ENCODE results near the gene TMOD4.

Gene TMOD4

GRCh38 chr1:151165738-151166504 lies 9.9 kb downstream of the TMOD4 start, which contains the start of the genes LYSMD1 and SCNM1:
LYSMD1 (minus strand) TSS chr1:151165902; CDS start chr1:151165258, 644 bp downstream.
SCNM1 (plus strand) TSS chr1:151166144; CDS start chr1:151166153, 9 bp downstream.
- Histone ChIP-seq H3K4me3 (ENCODE audit: low read length) (peak within 1 kb of the TSS; percentile 74), H2AFZ (ENCODE audit: low read depth, low read length) (peak within 1 kb of the TSS; percentile 53), H3K9me3 (ENCODE audit: low read length) (no peaks in the 10 kb centered on the region), H3K4me1 (ENCODE audit: insufficient read depth, low read length) (peaks cover 17% of the 10 kb centered on the region), H3K36me3 (ENCODE audit: insufficient read depth, low read length) (peaks cover 29% of the 10 kb centered on the region), H3K27me3 (ENCODE audit: insufficient read depth, low read length) (no peaks in the 10 kb centered on the region)

GRCh38 chr1:151165281-151165737 lies 10.5 kb downstream of the TMOD4 start:
- peak overlapping the region; percentile 74 for H3K4me3 ChIP-seq (ENCODE audit: low read length)
- peaks cover 32% of the 10 kb centered on the region for H3K36me3 ChIP-seq (ENCODE audit: insufficient read depth, low read length)
- H3K4me1 ChIP-seq (ENCODE audit: insufficient read depth, low read length): peaks cover 17% of the 10 kb centered on the region
- no peaks in the 10 kb centered on the region for H3K9me3 ChIP-seq (ENCODE audit: low read length)
- no peaks in the 10 kb centered on the region for H3K27me3 ChIP-seq (ENCODE audit: insufficient read depth, low read length)
- peak overlapping the region; percentile 53 for H2AFZ ChIP-seq (ENCODE audit: low read depth, low read length)

- no peaks in the 10 kb centered on the region for H3K9me3 ChIP-seq (ENCODE audit: low read length)
- H2AFZ ChIP-seq (ENCODE audit: low read depth, low read length): peak overlapping the region; percentile 53
- H3K36me3 ChIP-seq (ENCODE audit: insufficient read depth, low read length): peaks cover 33% of the 10 kb centered on the region
- no peaks in the 10 kb centered on the region for H3K27me3 ChIP-seq (ENCODE audit: insufficient read depth, low read length)
- peaks cover 17% of the 10 kb centered on the region for H3K4me1 ChIP-seq (ENCODE audit: insufficient read depth, low read length)
- peak overlapping the region; percentile 74 for H3K4me3 ChIP-seq (ENCODE audit: low read length)
Observed at GRCh38 chr1:151164732-151165280, 11.0 kb downstream of the TMOD4 start.

DNA sequence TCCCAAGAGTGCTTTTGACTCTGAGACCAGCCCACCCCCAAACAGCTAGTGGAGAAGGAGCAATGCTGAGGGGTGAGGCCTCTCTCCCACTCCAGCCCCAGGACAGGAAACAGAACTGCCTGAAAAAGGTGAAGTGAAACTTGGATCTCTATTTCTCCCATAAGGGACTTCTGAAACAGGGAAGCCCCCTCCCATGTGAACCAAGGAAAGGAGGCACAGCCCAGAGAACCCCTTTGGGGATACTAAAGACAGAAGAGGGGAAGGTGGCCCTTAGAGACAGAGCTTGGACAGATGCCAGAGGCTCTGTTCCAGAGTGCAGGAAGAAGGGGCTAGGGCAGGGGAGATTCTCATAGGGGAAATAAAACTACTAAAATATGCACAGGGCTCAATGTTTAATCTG lies 16.4 kb downstream of the TMOD4 start:
- Histone ChIP-seq H3K27me3 (ENCODE audit: insufficient read depth, low read length) (no peaks in the 10 kb centered on the region), H3K9me3 (ENCODE audit: low read length) (no peaks in the 10 kb centered on the region), H3K4me3 (ENCODE audit: low read length) (no peak overlapping the region), H3K36me3 (ENCODE audit: insufficient read depth, low read length) (peaks cover 37% of the 10 kb centered on the region), H3K4me1 (ENCODE audit: insufficient read depth, low read length) (peaks cover 3% of the 10 kb centered on the region), H2AFZ (ENCODE audit: low read depth, low read length) (no peak overlapping the region)

DNA sequence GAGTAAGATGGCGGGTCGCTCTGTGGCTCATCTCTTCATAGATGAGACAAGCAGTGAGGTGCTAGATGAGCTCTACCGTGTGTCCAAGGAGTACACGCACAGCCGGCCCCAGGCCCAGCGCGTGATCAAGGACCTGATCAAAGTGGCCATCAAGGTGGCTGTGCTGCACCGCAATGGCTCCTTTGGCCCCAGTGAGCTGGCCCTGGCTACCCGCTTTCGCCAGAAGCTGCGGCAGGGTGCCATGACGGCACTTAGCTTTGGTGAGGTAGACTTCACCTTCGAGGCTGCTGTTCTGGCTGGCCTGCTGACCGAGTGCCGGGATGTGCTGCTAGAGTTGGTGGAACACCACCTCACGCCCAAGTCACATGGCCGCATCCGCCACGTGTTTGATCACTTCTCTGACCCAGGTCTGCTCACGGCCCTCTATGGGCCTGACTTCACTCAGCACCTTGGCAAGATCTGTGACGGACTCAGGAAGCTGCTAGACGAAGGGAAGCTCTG lies 17.0 kb downstream of the TMOD4 start:
- Histone ChIP-seq H3K36me3 (ENCODE audit: insufficient read depth, low read length) (peaks cover 37% of the 10 kb centered on the region), H3K27me3 (ENCODE audit: insufficient read depth, low read length) (no peaks in the 10 kb centered on the region), H3K4me3 (ENCODE audit: low read length) (no peak overlapping the region), H3K4me1 (ENCODE audit: insufficient read depth, low read length) (no peaks in the 10 kb centered on the region), H2AFZ (ENCODE audit: low read depth, low read length) (no peak overlapping the region), H3K9me3 (ENCODE audit: low read length) (no peaks in the 10 kb centered on the region)

DNA sequence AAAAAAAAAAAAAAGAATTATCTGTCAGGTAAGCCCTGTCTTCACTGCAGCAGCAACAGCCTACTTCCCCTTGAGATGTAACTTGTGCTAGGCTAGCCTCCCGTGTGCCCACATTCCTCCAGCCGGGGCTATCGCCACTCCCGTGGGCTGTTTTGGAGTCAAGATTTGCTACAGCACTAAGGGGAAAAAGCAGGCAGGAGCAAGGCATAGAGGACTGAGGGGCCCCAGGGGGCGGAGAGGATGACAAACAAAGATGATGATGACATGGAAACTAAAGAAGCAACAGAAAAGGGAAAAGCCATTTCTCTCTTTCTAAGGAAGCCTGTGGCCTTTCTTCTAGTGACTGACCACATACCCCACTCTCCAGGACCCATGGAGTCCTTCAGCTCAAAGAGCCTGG lies 17.5 kb downstream of the TMOD4 start:
- Histone ChIP-seq H3K36me3 (ENCODE audit: insufficient read depth, low read length) (peaks cover 37% of the 10 kb centered on the region), H2AFZ (ENCODE audit: low read depth, low read length) (no peak overlapping the region), H3K4me3 (ENCODE audit: low read length) (no peak overlapping the region), H3K27me3 (ENCODE audit: insufficient read depth, low read length) (no peaks in the 10 kb centered on the region), H3K9me3 (ENCODE audit: low read length) (no peaks in the 10 kb centered on the region), H3K4me1 (ENCODE audit: insufficient read depth, low read length) (no peaks in the 10 kb centered on the region)

- H3K36me3 ChIP-seq (ENCODE audit: insufficient read depth, low read length): peaks cover 36% of the 10 kb centered on the region
- H3K4me1 ChIP-seq (ENCODE audit: insufficient read depth, low read length): no peaks in the 10 kb centered on the region
- no peaks in the 10 kb centered on the region for H3K27me3 ChIP-seq (ENCODE audit: insufficient read depth, low read length)
- H3K4me3 ChIP-seq (ENCODE audit: low read length): no peak overlapping the region
- no peaks in the 10 kb centered on the region for H3K9me3 ChIP-seq (ENCODE audit: low read length)
- no peak overlapping the region for H2AFZ ChIP-seq (ENCODE audit: low read depth, low read length)
Observed at GRCh38 chr1:151157067-151157531, 18.7 kb downstream of the TMOD4 start.

- no peak within 1 kb of the TSS for H3K4me3 ChIP-seq (ENCODE audit: low read length)
- no peaks in the 10 kb centered on the region for H3K27me3 ChIP-seq (ENCODE audit: insufficient read depth, low read length)
- H3K9me3 ChIP-seq (ENCODE audit: low read length): no peaks in the 10 kb centered on the region
- H3K4me1 ChIP-seq (ENCODE audit: insufficient read depth, low read length): no peaks in the 10 kb centered on the region
- H3K36me3 ChIP-seq (ENCODE audit: insufficient read depth, low read length): peaks cover 30% of the 10 kb centered on the region
- H2AFZ ChIP-seq (ENCODE audit: low read depth, low read length): no peak within 1 kb of the TSS
Observed at GRCh38 chr1:151156515-151156819, 19.3 kb downstream of the TMOD4 start, which contains the start of gene TNFAIP8L2. TNFAIP8L2 (plus strand) TSS chr1:151156649; CDS start chr1:151158698, 2,049 bp downstream.

- no peaks in the 10 kb centered on the region for H3K9me3 ChIP-seq (ENCODE audit: low read length)
- peaks cover 36% of the 10 kb centered on the region for H3K4me1 ChIP-seq (ENCODE audit: insufficient read depth, low read length)
- peak overlapping the region; percentile 77 for H3K4me3 ChIP-seq (ENCODE audit: low read length)
- H2AFZ ChIP-seq (ENCODE audit: low read depth, low read length): peak overlapping the region; percentile 20
- H3K36me3 ChIP-seq (ENCODE audit: insufficient read depth, low read length): no peaks in the 10 kb centered on the region
- H3K27me3 ChIP-seq (ENCODE audit: insufficient read depth, low read length): no peaks in the 10 kb centered on the region
Observed at GRCh38 chr1:151147665-151148064, 28.1 kb downstream of the TMOD4 start.

- H3K9me3 ChIP-seq (ENCODE audit: low read length): no peaks in the 10 kb centered on the region
- H2AFZ ChIP-seq (ENCODE audit: low read depth, low read length): peak overlapping the region; percentile 20
- no peaks in the 10 kb centered on the region for H3K27me3 ChIP-seq (ENCODE audit: insufficient read depth, low read length)
- peaks cover 4% of the 10 kb centered on the region for H3K36me3 ChIP-seq (ENCODE audit: insufficient read depth, low read length)
- H3K4me3 ChIP-seq (ENCODE audit: low read length): peak overlapping the region; percentile 77
- H3K4me1 ChIP-seq (ENCODE audit: insufficient read depth, low read length): peaks cover 36% of the 10 kb centered on the region
Observed at GRCh38 chr1:151147132-151147503, 28.7 kb downstream of the TMOD4 start.

DNA sequence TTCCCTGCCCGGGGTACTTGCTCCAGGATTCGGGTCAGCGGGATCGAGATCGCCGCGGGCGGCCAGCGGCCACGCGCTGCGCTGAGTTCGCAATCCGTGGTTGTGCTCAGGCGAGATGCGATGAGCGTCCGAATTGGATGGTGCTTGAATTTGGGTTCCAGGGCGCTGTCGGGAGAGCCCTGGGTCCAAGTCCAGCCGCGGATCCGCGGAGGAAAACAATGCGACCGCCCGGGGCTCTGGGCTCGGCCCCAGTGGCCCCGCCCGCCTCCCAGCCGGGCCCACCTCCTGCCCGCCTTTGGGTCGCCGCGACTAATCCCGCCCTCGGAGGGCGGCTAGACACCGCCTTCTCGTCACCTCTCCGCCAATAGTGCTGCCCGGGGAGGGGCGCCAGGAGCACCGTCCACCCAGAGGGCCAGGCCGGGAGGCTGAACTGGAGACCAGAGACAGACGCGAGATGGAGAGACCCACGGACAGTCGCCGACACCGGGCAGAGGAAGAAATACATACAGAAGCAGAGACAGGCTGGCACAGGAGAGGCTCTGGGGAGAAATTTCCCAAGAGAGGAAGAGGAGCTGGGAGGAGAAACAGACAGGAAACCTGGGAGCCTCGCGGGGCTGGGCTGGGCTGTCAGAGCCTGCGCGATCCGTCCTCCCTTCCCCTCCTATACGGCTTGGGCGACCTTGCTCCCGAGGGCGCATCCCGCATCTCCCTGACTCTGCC lies 29.2 kb downstream of the TMOD4 start, which contains the start of gene SEMA6C:
Gene SEMA6C (minus strand): TSS at position 220 of the 720 bp plus-strand sequence. CDS start 4,010 bp downstream, outside the sequence.
- Histone ChIP-seq H3K27me3 (ENCODE audit: insufficient read depth, low read length) (no peaks in the 10 kb centered on the region), H3K4me3 (ENCODE audit: low read length) (peak within 1 kb of the TSS; percentile 77), H3K36me3 (ENCODE audit: insufficient read depth, low read length) (peaks cover 5% of the 10 kb centered on the region), H2AFZ (ENCODE audit: low read depth, low read length) (peak within 1 kb of the TSS; percentile 35), H3K9me3 (ENCODE audit: low read length) (no peaks in the 10 kb centered on the region), H3K4me1 (ENCODE audit: insufficient read depth, low read length) (peaks cover 36% of the 10 kb centered on the region)

GRCh38 chr1:151146072-151146411 lies 29.7 kb downstream of the TMOD4 start:
- Histone ChIP-seq H3K27me3 (ENCODE audit: insufficient read depth, low read length) (no peaks in the 10 kb centered on the region), H3K4me1 (ENCODE audit: insufficient read depth, low read length) (peaks cover 36% of the 10 kb centered on the region), H3K9me3 (ENCODE audit: low read length) (no peaks in the 10 kb centered on the region), H3K4me3 (ENCODE audit: low read length) (peak overlapping the region; percentile 77), H2AFZ (ENCODE audit: low read depth, low read length) (peak overlapping the region; percentile 35), H3K36me3 (ENCODE audit: insufficient read depth, low read length) (peaks cover 5% of the 10 kb centered on the region)

Data from neuron (in vitro differentiated cells).